ENCODE results near the gene CORO2A. TPM values are rescaled to one million over a fixed set of nuclear protein-coding genes. Genes with fewer than 3 reads are reported as not detected.

Gene CORO2A
- total RNA-seq, 1 experiment from 2014 or later = 15.8 TPM

DNA sequence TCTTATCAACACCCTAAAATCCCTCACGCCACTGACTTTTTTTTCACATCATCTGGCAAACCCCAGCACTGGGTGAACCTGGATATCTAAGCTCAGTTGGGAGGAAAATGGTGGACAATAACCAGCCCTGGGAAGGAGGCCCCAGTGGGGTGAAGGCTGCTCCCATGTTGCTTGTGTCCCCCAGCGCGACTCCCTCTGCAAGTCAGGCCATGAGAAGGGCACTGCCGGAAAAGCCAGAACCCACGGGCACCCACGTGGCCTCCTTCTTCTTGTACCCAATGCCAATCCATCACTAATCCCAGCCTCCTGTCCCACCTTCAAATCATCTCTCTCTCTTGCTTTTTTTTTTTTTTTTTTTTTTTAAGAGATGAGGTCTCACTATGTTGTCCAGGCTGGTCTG, 11.4 kb downstream of the CORO2A start:
- H2AK5ac ChIP-seq (ENCODE audit: insufficient read length, low read length) = no peak overlapping the region
- H3K14ac ChIP-seq (ENCODE audit: insufficient read depth, low read length) = no peak overlapping the region
- H3K79me1 ChIP-seq (ENCODE audit: insufficient read depth, low read depth, low read length, poor library complexity, severe bottlenecking) = no peaks in the 10 kb centered on the region
- H3K27me3 ChIP-seq (ENCODE audit: insufficient read depth, low read length) = no peaks in the 10 kb centered on the region
- TF ChIP-seq, protein P1, sequence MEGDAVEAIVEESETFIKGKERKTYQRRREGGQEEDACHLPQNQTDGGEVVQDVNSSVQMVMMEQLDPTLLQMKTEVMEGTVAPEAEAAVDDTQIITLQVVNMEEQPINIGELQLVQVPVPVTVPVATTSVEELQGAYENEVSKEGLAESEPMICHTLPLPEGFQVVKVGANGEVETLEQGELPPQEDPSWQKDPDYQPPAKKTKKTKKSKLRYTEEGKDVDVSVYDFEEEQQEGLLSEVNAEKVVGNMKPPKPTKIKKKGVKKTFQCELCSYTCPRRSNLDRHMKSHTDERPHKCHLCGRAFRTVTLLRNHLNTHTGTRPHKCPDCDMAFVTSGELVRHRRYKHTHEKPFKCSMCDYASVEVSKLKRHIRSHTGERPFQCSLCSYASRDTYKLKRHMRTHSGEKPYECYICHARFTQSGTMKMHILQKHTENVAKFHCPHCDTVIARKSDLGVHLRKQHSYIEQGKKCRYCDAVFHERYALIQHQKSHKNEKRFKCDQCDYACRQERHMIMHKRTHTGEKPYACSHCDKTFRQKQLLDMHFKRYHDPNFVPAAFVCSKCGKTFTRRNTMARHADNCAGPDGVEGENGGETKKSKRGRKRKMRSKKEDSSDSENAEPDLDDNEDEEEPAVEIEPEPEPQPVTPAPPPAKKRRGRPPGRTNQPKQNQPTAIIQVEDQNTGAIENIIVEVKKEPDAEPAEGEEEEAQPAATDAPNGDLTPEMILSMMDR (conservative IDR thresholded peaks at IDR 0.05) = no peak
- H2BK15ac ChIP-seq (ENCODE audit: low read depth, low read length) = no peak overlapping the region
- H4K5ac ChIP-seq (ENCODE audit: insufficient read length, low read depth, low read length) = no peak overlapping the region
- H3K9me3 Mint-ChIP-seq = no peaks in the 10 kb centered on the region
- no peak overlapping the region for H2BK5ac ChIP-seq (ENCODE audit: insufficient read length, low read length)
- H2BK20ac ChIP-seq (ENCODE audit: low read depth, low read length, poor library complexity, severe bottlenecking) = no peak overlapping the region
- no peak overlapping the region for H2BK12ac ChIP-seq (ENCODE audit: insufficient read length, low read depth, low read length)
- no peak overlapping the region for H4K91ac ChIP-seq (ENCODE audit: insufficient read length, low read depth, low read length)
- no peak for DNase-seq
- H3K27ac Mint-ChIP-seq = no peak overlapping the region
- H3K4me2 ChIP-seq (ENCODE audit: insufficient read depth, insufficient read length, low read length) = no peak overlapping the region
- H3K4me1 ChIP-seq (ENCODE audit: insufficient read depth, low read length) = no peaks in the 10 kb centered on the region; the same call in 1 of the 2 replicates
- H3K4ac ChIP-seq (ENCODE audit: low read depth, low read length) = no peak overlapping the region
- H2BK120ac ChIP-seq (ENCODE audit: low read depth, low read length, poor library complexity, severe bottlenecking) = no peak overlapping the region
- H3K18ac ChIP-seq (ENCODE audit: insufficient read length, low read depth, low read length) = no peak overlapping the region
- H3K79me2 ChIP-seq (ENCODE audit: insufficient read depth, low read length) = peaks cover 6% of the 10 kb centered on the region; the same call in 1 of the 2 replicates
- no peak overlapping the region for H4K8ac ChIP-seq (replicated peaks; ENCODE audit: insufficient read length, low read depth, low read length)
- H3K9me3 ChIP-seq (ENCODE audit: control insufficient read depth, low read depth, low read length) = no peaks in the 10 kb centered on the region
- H3K9ac ChIP-seq (ENCODE audit: extremely low read depth, insufficient read length, low read length) = no peak overlapping the region
- no peak overlapping the region for H3K23ac ChIP-seq (ENCODE audit: insufficient read length, low read depth, low read length)
- no peak overlapping the region for H3K27ac ChIP-seq (ENCODE audit: insufficient read length, low read depth, low read length)
- no peak overlapping the region for H2AFZ ChIP-seq (ENCODE audit: low read length)
- no peaks in the 10 kb centered on the region for H4K20me1 ChIP-seq (ENCODE audit: control insufficient read depth, insufficient read depth, insufficient read length)
- no peaks in the 10 kb centered on the region for H3K23me2 ChIP-seq (ENCODE audit: insufficient read length, low read depth, low read length, poor library complexity, severe bottlenecking)
- H3T11ph ChIP-seq (ENCODE audit: low read length) = no peak overlapping the region
- no peak overlapping the region for H3K4me3 Mint-ChIP-seq
- peaks cover 11 to 13% of the 10 kb centered on the region in 2 experiments for H3K4me1 Mint-ChIP-seq
- H3K36me3 Mint-ChIP-seq (ENCODE audit: insufficient read depth in 1 of 3, low read depth in 3 of 3) = peaks cover 0 to 1% (median 0%) of the 10 kb centered on the region in 3 experiments; a peak in 1 of 7 replicates
- WGBS (ENCODE audit: extremely low coverage, insufficient read length, low lambda C conversion rate) = no CpG with 5 or more reads among the region's 6 CpGs
- H3K27me3 Mint-ChIP-seq (ENCODE audit: low read depth) = no peaks in the 10 kb centered on the region
- no peak overlapping the region for H3K56ac ChIP-seq (ENCODE audit: insufficient read length, low read depth, low read length)
